IPS DF 4.7 (cell line): ENCODE measurements around the gene NR1D1.

Experiments
- DNase-seq: peaks from one replicate; pipeline ENCODE4 v3.0.0-alpha.2; 2013; ENCODE audit warnings: low spot score; ENCODE audit errors: extremely low read depth

The NR1D1 gene

GRCh38 chr17:40062329-40063186, 37.8 kb downstream of the NR1D1 start, which contains the start of gene THRA:
TSS of gene THRA (plus strand) at chr17:40062965. CDS start at chr17:40074489, 11,524 bp downstream.
- DNase-seq = no peak

GRCh38 chr17:40061609-40062038, 38.8 kb downstream of the NR1D1 start:
- DNase-seq = no peak

GRCh38 chr17:40060887-40061608, 39.3 kb downstream of the NR1D1 start:
- no peak for DNase-seq

GRCh38 chr17:40059729-40060475, 40.5 kb downstream of the NR1D1 start:
- DNase-seq = no peak

GRCh38 chr17:40058865-40059264, 41.5 kb downstream of the NR1D1 start:
- DNase-seq = no peak

GRCh38 chr17:40058186-40058784, 42.1 kb downstream of the NR1D1 start:
- no peak for DNase-seq

- DNase-seq = no peak
Measured at GRCh38 chr17:40056379-40057015, 43.9 kb downstream of the NR1D1 start.
